ENCODE measurements around the gene DLL3.

DNA sequence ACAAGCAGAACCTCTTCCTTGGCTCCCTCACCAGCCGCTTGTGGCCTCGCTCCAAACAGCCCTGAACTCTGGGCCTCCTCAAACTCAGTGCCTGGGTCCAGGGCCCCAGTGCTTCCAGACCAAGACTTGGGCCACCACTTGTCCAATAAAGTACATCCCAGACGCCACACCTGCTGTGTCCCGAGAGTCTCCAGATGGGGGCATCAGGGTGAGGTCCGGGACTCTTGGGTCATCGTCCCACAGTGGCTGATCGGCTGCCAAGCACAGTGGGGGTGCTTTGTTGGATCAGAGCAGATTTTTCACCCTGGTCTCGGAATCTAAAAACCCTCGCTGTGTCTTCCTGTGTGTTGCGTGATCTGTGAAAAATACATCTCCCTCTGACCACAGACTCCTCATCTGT lies 9.0 kb upstream of the DLL3 start:
- TF ChIP-seq ZNF777 (tag by site-specific recombination; IDR thresholded peaks at IDR 0.05; ENCODE audit: borderline replicate concordance): no peak
- TF ChIP-seq, protein P1, sequence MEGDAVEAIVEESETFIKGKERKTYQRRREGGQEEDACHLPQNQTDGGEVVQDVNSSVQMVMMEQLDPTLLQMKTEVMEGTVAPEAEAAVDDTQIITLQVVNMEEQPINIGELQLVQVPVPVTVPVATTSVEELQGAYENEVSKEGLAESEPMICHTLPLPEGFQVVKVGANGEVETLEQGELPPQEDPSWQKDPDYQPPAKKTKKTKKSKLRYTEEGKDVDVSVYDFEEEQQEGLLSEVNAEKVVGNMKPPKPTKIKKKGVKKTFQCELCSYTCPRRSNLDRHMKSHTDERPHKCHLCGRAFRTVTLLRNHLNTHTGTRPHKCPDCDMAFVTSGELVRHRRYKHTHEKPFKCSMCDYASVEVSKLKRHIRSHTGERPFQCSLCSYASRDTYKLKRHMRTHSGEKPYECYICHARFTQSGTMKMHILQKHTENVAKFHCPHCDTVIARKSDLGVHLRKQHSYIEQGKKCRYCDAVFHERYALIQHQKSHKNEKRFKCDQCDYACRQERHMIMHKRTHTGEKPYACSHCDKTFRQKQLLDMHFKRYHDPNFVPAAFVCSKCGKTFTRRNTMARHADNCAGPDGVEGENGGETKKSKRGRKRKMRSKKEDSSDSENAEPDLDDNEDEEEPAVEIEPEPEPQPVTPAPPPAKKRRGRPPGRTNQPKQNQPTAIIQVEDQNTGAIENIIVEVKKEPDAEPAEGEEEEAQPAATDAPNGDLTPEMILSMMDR (tag by site-specific recombination; IDR thresholded peaks at IDR 0.05): no peak
- TF ChIP-seq, protein P2, sequence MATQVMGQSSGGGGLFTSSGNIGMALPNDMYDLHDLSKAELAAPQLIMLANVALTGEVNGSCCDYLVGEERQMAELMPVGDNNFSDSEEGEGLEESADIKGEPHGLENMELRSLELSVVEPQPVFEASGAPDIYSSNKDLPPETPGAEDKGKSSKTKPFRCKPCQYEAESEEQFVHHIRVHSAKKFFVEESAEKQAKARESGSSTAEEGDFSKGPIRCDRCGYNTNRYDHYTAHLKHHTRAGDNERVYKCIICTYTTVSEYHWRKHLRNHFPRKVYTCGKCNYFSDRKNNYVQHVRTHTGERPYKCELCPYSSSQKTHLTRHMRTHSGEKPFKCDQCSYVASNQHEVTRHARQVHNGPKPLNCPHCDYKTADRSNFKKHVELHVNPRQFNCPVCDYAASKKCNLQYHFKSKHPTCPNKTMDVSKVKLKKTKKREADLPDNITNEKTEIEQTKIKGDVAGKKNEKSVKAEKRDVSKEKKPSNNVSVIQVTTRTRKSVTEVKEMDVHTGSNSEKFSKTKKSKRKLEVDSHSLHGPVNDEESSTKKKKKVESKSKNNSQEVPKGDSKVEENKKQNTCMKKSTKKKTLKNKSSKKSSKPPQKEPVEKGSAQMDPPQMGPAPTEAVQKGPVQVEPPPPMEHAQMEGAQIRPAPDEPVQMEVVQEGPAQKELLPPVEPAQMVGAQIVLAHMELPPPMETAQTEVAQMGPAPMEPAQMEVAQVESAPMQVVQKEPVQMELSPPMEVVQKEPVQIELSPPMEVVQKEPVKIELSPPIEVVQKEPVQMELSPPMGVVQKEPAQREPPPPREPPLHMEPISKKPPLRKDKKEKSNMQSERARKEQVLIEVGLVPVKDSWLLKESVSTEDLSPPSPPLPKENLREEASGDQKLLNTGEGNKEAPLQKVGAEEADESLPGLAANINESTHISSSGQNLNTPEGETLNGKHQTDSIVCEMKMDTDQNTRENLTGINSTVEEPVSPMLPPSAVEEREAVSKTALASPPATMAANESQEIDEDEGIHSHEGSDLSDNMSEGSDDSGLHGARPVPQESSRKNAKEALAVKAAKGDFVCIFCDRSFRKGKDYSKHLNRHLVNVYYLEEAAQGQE (tag by site-specific recombination; IDR thresholded peaks at IDR 0.05): no peak
- TF ChIP-seq SETDB1 (IDR thresholded peaks at IDR 0.05; ENCODE audit: insufficient read length, low read length): no peak
- no peak for TF ChIP-seq ZNF394 (tag by site-specific recombination; IDR thresholded peaks at IDR 0.05; ENCODE audit: borderline replicate concordance)
- no peak for TF ChIP-seq ZNF785 (tag by site-specific recombination; IDR thresholded peaks at IDR 0.05)
